Right atrium auricular region (tissue), 2 donors: Measurements from ENCODE around the gene RGS6. TPM values are rescaled to one million over a fixed set of nuclear protein-coding genes. Genes with fewer than 3 reads are reported as not detected.

Experiments
- DNase-seq: peaks from one replicate; pipeline ENCODE4 v3.0.0-alpha.2; 2019; ENCODE audit warnings: low spot score
- H3K27ac ChIP-seq, 2 donors: fragments of 200-600 bp; sonication (generic); 1 replicate in 1 of 2; 2 replicates in 1 of 2; pipeline ENCODE4 v1.5.1; 2016 to 2019
- H3K27me3 ChIP-seq, 2 donors: fragments of 200-600 bp; sonication (generic); one replicate each; pipeline versions ENCODE4 v1.5.1 to v1.6.0; 2017 to 2019
- H3K36me3 ChIP-seq: fragments of 200-600 bp; sonication (generic); one replicate; pipeline ENCODE4 v1.5.1; 2016
- H3K4me1 ChIP-seq, 2 donors: fragments of 200-600 bp; sonication (generic); one replicate each; pipeline versions ENCODE4 v1.5.1 to v1.6.0; 2017 to 2019
- H3K4me3 ChIP-seq, 2 donors: fragments of 200-600 bp; sonication (generic); 1 replicate in 1 of 2; 2 replicates in 1 of 2; pipeline ENCODE4 v1.5.1; 2017 to 2019; ENCODE audit warnings: mild to moderate bottlenecking in 1 of 2, moderate library complexity in 1 of 2
- H3K9me3 ChIP-seq, 2 donors: fragments of 200-600 bp; sonication (generic); one replicate each; pipeline ENCODE4 v1.5.1; 2019
- microRNA-seq, 2 donors: library from miRNA; unstranded; fragments of <30 nt; microRNA quantifications; one replicate each; pipeline ENCODE4, GENCODE V29; 2016 to 2017; ENCODE audit warnings: borderline number of aligned reads in 2 of 2, borderline replicate concordance in 1 of 2
- total RNA-seq, 2 donors: library from RNA; depleted of rRNA; stranded (reverse); fragments of >200 nt; gene quantifications; one replicate each; pipeline ENCODE4 v1.1.0, GENCODE V29; 2016
- TF ChIP-seq, protein P1 (sequence below), 2 donors: fragments of 200-600 bp; sonication (generic); IDR thresholded peaks; one replicate each; pipeline ENCODE4 v1.5.1; 2019; ENCODE audit warnings: antibody characterized with exemption in 2 of 2

Gene RGS6
- total RNA-seq, 2 donors from 2014 or later: 12.1 to 13.1 TPM

DNA sequence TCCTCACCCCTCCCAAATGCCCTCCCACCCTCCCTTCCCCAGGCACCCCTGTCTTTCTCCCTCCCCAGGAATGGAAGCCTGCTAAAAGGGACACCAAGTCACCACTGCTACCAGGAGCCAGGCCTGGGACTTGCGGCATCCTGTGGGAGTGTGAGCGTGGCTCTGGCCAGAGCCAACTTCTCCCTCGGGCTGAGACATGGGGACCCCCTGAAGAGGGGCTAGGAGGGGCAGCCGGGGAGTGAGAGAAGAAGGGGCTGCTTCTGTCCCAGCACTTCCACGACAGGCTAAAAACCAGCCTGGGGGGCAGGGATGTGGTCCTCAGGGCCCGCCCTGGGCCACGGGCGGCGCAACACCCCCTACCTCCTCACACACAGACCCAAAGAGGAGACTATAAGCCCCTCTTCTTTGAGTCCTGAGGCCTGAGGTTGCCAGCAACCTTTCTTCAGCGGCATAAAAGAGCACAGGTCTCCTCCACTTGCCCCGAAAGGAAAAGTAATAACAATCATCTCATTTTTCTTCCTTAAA lies 682.7 kb downstream of the RGS6 start:
- no peaks in the 10 kb centered on the region for H3K27me3 ChIP-seq
- no peak overlapping the region for H3K4me3 ChIP-seq
- H3K9me3 ChIP-seq: no peaks in the 10 kb centered on the region
- TF ChIP-seq, protein P1, sequence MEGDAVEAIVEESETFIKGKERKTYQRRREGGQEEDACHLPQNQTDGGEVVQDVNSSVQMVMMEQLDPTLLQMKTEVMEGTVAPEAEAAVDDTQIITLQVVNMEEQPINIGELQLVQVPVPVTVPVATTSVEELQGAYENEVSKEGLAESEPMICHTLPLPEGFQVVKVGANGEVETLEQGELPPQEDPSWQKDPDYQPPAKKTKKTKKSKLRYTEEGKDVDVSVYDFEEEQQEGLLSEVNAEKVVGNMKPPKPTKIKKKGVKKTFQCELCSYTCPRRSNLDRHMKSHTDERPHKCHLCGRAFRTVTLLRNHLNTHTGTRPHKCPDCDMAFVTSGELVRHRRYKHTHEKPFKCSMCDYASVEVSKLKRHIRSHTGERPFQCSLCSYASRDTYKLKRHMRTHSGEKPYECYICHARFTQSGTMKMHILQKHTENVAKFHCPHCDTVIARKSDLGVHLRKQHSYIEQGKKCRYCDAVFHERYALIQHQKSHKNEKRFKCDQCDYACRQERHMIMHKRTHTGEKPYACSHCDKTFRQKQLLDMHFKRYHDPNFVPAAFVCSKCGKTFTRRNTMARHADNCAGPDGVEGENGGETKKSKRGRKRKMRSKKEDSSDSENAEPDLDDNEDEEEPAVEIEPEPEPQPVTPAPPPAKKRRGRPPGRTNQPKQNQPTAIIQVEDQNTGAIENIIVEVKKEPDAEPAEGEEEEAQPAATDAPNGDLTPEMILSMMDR (IDR thresholded peaks at IDR 0.05): no peak
- H3K36me3 ChIP-seq: no peaks in the 10 kb centered on the region
- peak overlapping the region; percentile 81 to 82 for H3K27ac ChIP-seq
- no peak for DNase-seq
- H3K4me1 ChIP-seq: peaks cover 0 to 63% of the 10 kb centered on the region in 2 donors

DNA sequence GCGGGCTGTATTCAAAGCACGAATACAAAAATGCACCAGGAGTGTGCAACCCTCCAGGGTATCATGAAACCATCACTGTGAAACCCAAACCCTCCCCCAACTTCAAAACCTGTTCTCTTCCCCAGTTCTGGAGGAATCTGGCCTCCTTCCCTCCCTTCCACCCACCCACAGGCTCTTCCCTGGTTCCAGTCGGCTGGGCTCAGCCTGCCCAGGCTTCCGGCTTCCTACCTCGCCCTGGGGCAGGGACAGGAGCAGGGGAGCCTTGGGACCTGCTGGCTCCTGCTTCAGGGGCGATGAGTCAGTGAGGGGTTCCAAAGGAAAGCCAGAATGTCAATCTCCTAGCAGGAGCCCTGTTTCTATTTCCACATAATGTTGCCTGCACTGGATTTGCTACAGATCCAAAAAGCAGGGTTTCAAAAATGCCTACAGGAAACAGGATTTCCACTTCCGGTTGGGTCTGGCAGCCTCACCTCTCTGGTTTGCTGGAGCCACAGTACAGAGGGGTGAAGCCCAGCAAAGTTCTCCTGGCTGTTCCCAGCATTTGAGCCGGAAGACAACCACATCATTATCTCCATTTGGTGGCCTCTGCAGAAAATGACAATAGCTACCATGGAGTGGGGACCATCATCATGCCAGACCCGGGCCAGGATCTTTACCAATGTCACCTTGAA lies 683.4 kb downstream of the RGS6 start:
- DNase-seq: no peak
- Histone ChIP-seq H3K27ac (peak overlapping the region; percentile 81 to 82), H3K9me3 (no peaks in the 10 kb centered on the region), H3K4me3 (no peak overlapping the region), H3K36me3 (no peaks in the 10 kb centered on the region), H3K4me1 (peaks cover 0 to 62% of the 10 kb centered on the region in 2 donors), H3K27me3 (no peaks in the 10 kb centered on the region)
- TF ChIP-seq, protein P1 (IDR thresholded peaks at IDR 0.05): no peak

Small RNA genes within 50 kb of the gene (microRNA-seq; reads per million reads assigned to microRNA genes)
- gene MIR7843: 0 reads per million in 2 donors
